GM18867 (cell line): ENCODE results near the gene GNMT.

Experiments
- ATAC-seq: cut with Tn5 transposase; IDR thresholded peaks from one replicate; pipeline ENCODE4 v1.9.1; 2021; ENCODE audit warnings: mild to moderate bottlenecking, moderate library complexity; ENCODE audit not compliant: unreplicated experiment

GNMT gene

GRCh38 chr6:43009124-43009523 lies 48.6 kb downstream of the GNMT start:
- no peak for ATAC-seq

- no peak for ATAC-seq
Measured at GRCh38 chr6:43011207-43011606, 50.7 kb downstream of the GNMT start.

GRCh38 chr6:43012364-43012763 lies 51.8 kb downstream of the GNMT start:
- ATAC-seq = no peak

GRCh38 chr6:43013097-43013842 lies 52.7 kb downstream of the GNMT start:
- ATAC-seq = peak; percentile 6
